ENCODE data around the gene OSTF1.

OSTF1 gene

GRCh38 chr9:75071530-75072122 lies 16.7 kb upstream of the OSTF1 start:
- H3K27ac ChIP-seq, result no peak overlapping the region
- DNase-seq, result peak; percentile 22

GRCh38 chr9:75072895-75073294 lies 15.4 kb upstream of the OSTF1 start:
- H3K27me3 ChIP-seq (ENCODE audit: insufficient read depth, low read depth, severe bottlenecking), result no peaks in the 10 kb centered on the region
- DNase-seq, result no peak

More at GRCh38 chr9:75071530-75072122, 16.7 kb upstream of the OSTF1 start:
- no peak overlapping the region for H3K4me3 ChIP-seq (ENCODE audit: low read depth, low read length)
- H3K27me3 ChIP-seq (ENCODE audit: insufficient read depth, low read depth, severe bottlenecking), result no peaks in the 10 kb centered on the region
- no peaks in the 10 kb centered on the region for H3K9me3 ChIP-seq (ENCODE audit: severe bottlenecking)
- no peak for TF ChIP-seq CTCF (IDR thresholded peaks at IDR 0.05; ENCODE audit: low read depth, low read length)
- no peaks in the 10 kb centered on the region for H3K36me3 ChIP-seq

GRCh38 chr9:75081632-75082031 lies 6.7 kb upstream of the OSTF1 start:
- H3K27me3 ChIP-seq (ENCODE audit: insufficient read depth, low read depth, severe bottlenecking), result no peaks in the 10 kb centered on the region
- H3K4me3 ChIP-seq (ENCODE audit: low read depth, low read length), result no peak overlapping the region
- H3K36me3 ChIP-seq, result no peaks in the 10 kb centered on the region
- no peak for TF ChIP-seq CTCF (IDR thresholded peaks at IDR 0.05; ENCODE audit: low read depth, low read length)
- no peaks in the 10 kb centered on the region for H3K9me3 ChIP-seq (ENCODE audit: severe bottlenecking)
- no peak overlapping the region for H3K27ac ChIP-seq
- no peak for DNase-seq

More at GRCh38 chr9:75072895-75073294, 15.4 kb upstream of the OSTF1 start:
- H3K27ac ChIP-seq, result no peak overlapping the region
- no peak overlapping the region for H3K4me3 ChIP-seq (ENCODE audit: low read depth, low read length)
- no peak for TF ChIP-seq CTCF (IDR thresholded peaks at IDR 0.05; ENCODE audit: low read depth, low read length)
- no peaks in the 10 kb centered on the region for H3K36me3 ChIP-seq
- no peaks in the 10 kb centered on the region for H3K9me3 ChIP-seq (ENCODE audit: severe bottlenecking)

- no peak overlapping the region for H3K4me3 ChIP-seq (ENCODE audit: low read depth, low read length)
- DNase-seq, result no peak
- no peaks in the 10 kb centered on the region for H3K9me3 ChIP-seq (ENCODE audit: severe bottlenecking)
- TF ChIP-seq CTCF (IDR thresholded peaks at IDR 0.05; ENCODE audit: low read depth, low read length), result no peak
- no peaks in the 10 kb centered on the region for H3K27me3 ChIP-seq (ENCODE audit: insufficient read depth, low read depth, severe bottlenecking)
- no peaks in the 10 kb centered on the region for H3K36me3 ChIP-seq
- H3K27ac ChIP-seq, result no peak overlapping the region
These were observed 4.9 kb upstream of the OSTF1 start for GRCh38 chr9:75083188-75083970.

- no peak for DNase-seq
- Histone ChIP-seq H3K27me3 (ENCODE audit: insufficient read depth, low read depth, severe bottlenecking) (no peaks in the 10 kb centered on the region), H3K27ac (no peak overlapping the region), H3K9me3 (ENCODE audit: severe bottlenecking) (no peaks in the 10 kb centered on the region), H3K4me3 (ENCODE audit: low read depth, low read length) (no peak overlapping the region), H3K36me3 (no peaks in the 10 kb centered on the region)
- no peak for TF ChIP-seq CTCF (IDR thresholded peaks at IDR 0.05; ENCODE audit: low read depth, low read length)
These were observed 4.1 kb upstream of the OSTF1 start for GRCh38 chr9:75084081-75084672.

Measured in WERI-Rb-1 (cell line).